AG04449 (cell line): ENCODE results near the gene TXNDC2.

Source experiments
- CTCF ChIA-PET: fragments of 350-600 bp; formaldehyde crosslinking; extraction: SDS; loops from one replicate; lab custom pipeline; 2021; ENCODE audit warnings: antibody characterized with exemption; lab: Yijun Ruan, JAX
- POLR2A ChIA-PET: fragments of 400-600, 350-600 bp; formaldehyde crosslinking; extraction: SDS; loops from one replicate; lab custom pipeline; 2020; ENCODE audit warnings: antibody characterized with exemption, inconsistent platforms; lab: Yijun Ruan, JAX
- DNase-seq: peaks from one replicate; pipeline ENCODE4 v3.0.0-alpha.2; 2010; ENCODE audit warnings: low read depth, low spot score
- H3K4me3 ChIP-seq: 2 replicates; pipeline ENCODE4 v1.5.1; 2011; ENCODE audit warnings: low read depth, mild to moderate bottlenecking, control low read depth, low read length
- CTCF ChIP-seq: IDR thresholded peaks from one replicate; pipeline ENCODE4 v1.5.1; 2011; ENCODE audit warnings: mild to moderate bottlenecking, moderate library complexity, low read length, control low read depth, inconsistent platforms; ENCODE audit not compliant: insufficient read depth; ENCODE audit errors: missing control alignments

The TXNDC2 gene

GRCh38 chr18:9845256-9845655 lies 40.5 kb upstream of the TXNDC2 start:
- CTCF ChIA-PET = interaction anchor here (1.4 kb wide), 1 partner anchor 120 kb away, joined by 4 read pairs; no protein-coding TSS in a partner anchor
- no peak for DNase-seq
- TF ChIP-seq CTCF = no peak
- H3K4me3 ChIP-seq = no peak overlapping the region
- POLR2A ChIA-PET = no interaction called here

- H3K4me3 ChIP-seq = no peak overlapping the region
- CTCF ChIA-PET = interaction anchor here (1.4 kb wide), 1 partner anchor 119 kb away, joined by 4 read pairs; no protein-coding TSS in a partner anchor
- DNase-seq = no peak
- POLR2A ChIA-PET = no interaction called here
- TF ChIP-seq CTCF = no peak
Observed at GRCh38 chr18:9846162-9846925, 39.4 kb upstream of the TXNDC2 start.

- ChIA-PET CTCF (interaction anchor here (1.5 kb wide), 1 partner anchor 103 kb away, joined by 6 read pairs; no protein-coding TSS in a partner anchor), POLR2A (no interaction called here)
- DNase-seq = no peak
- TF ChIP-seq CTCF = no peak
- H3K4me3 ChIP-seq = no peak overlapping the region
Observed at GRCh38 chr18:9848170-9848879, 37.4 kb upstream of the TXNDC2 start.

GRCh38 chr18:9849407-9850283 lies 36.1 kb upstream of the TXNDC2 start:
- ChIA-PET CTCF (interaction anchor here (1.3 kb wide), 1 partner anchor 10 kb away, joined by 3 read pairs; no protein-coding TSS in a partner anchor), POLR2A (no interaction called here)
- TF ChIP-seq CTCF = no peak
- no peak for DNase-seq
- no peak overlapping the region for H3K4me3 ChIP-seq

GRCh38 chr18:9850309-9850708 lies 35.5 kb upstream of the TXNDC2 start:
- TF ChIP-seq CTCF = no peak
- POLR2A ChIA-PET = no interaction called here
- DNase-seq = no peak
- no peak overlapping the region for H3K4me3 ChIP-seq
- CTCF ChIA-PET = interaction anchor here (1.3 kb wide), 1 partner anchor 10 kb away, joined by 3 read pairs; no protein-coding TSS in a partner anchor
